SK-N-SH (cell line): ENCODE results near the gene TMEM123.

Experiments
- MEF2A ChIP-seq: IDR thresholded peaks from 2 replicates; pipeline ENCODE4 v1.4.0; 2012; ENCODE audit warnings: low read depth, borderline replicate concordance
- TEAD4 ChIP-seq: IDR thresholded peaks from 2 replicates; pipeline ENCODE4 v1.4.0; 2012; ENCODE audit warnings: mild to moderate bottlenecking, borderline replicate concordance; ENCODE audit not compliant: insufficient read depth
- YY1 ChIP-seq: IDR thresholded peaks from 2 replicates; pipeline ENCODE4 v1.4.0; 2012; ENCODE audit warnings: low read depth, mild to moderate bottlenecking
- TF ChIP-seq, protein P1 (sequence below): fragments of 200-600 bp; sonication (generic); IDR thresholded peaks from 2 replicates; pipeline ENCODE4 v1.6.1; 2017; ENCODE audit warnings: antibody characterized with exemption, mild to moderate bottlenecking, moderate library complexity

DNA sequence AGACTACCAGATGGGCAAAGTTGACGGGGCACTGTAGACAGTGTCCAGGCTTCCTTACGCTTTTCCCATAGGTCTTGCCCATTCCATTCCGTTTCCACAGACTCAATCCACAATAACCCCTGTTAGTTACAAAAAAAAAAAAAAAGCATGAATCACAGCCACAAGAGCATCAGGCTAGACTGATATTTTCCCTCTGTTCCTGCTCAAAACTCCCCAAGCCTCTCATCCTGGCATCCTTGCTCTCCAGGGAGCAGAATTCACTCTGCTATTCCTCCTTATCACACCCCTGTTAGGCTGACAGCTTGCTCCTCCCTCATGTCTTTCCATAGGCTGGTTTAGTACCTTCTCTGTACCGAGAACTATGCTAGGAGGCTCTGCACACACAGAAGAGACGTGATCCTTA is 42.2 kb downstream of the TMEM123 start:
- no peak for TF ChIP-seq YY1
- TF ChIP-seq TEAD4, result no peak
- TF ChIP-seq, protein P1, sequence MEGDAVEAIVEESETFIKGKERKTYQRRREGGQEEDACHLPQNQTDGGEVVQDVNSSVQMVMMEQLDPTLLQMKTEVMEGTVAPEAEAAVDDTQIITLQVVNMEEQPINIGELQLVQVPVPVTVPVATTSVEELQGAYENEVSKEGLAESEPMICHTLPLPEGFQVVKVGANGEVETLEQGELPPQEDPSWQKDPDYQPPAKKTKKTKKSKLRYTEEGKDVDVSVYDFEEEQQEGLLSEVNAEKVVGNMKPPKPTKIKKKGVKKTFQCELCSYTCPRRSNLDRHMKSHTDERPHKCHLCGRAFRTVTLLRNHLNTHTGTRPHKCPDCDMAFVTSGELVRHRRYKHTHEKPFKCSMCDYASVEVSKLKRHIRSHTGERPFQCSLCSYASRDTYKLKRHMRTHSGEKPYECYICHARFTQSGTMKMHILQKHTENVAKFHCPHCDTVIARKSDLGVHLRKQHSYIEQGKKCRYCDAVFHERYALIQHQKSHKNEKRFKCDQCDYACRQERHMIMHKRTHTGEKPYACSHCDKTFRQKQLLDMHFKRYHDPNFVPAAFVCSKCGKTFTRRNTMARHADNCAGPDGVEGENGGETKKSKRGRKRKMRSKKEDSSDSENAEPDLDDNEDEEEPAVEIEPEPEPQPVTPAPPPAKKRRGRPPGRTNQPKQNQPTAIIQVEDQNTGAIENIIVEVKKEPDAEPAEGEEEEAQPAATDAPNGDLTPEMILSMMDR, result no peak
- TF ChIP-seq MEF2A, result no peak
